ENCODE measurements around the gene DPEP3.
"Not testable (repeated sequence)": the region's sequence is repeated elsewhere in the genome, so short reads cannot be mapped to it uniquely, and the experiment has no call there.

DNA sequence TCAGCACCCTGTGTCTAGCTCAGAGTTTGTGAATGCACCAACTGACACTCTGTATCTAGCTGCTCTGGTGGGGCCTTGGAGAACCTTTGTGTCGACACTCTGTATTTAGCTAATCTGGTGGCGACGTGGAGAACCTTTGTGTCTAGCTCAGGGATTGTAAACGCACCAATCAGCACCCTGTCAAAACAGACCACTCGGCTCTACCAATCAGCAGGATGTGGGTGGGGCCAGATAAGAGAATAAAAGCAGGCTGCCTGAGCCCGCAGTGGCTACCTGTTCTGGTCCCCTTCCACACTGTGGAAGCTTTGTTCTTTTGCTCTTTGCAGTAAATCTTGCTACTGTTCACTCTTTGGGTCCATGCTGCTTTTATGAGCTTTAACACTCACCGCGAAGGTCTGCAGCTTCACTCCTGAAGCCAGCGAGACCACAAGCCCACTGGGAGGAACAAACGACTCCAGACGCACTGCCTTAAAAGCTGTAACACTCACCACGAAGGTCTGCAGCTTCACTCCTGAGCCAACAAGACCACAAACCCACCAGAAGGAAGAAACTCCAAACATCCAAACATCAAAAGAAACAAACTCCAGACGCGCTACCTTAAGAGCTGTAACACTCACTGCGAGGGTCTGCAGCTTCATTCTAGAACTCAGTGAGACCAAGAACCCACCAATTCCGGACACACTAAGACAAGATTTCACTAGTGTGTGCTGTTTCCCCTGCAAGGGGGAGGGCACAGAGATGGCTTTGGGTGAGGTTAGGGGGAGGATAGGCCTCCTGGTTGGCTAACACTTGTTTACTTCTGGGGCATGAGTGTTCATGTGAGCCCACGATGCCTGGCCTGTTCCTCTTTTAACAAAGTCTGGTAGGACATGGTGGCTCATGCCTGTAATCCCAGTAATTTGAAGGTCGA lies 18.7 kb upstream of the DPEP3 start, which contains the start of gene DPEP2:
- not testable (repeated sequence) for TF ChIP-seq POLR2A, POLR2AphosphoS5, EP300 (IDR thresholded peaks at IDR 0.05)
- TF ChIP-seq, protein P1, sequence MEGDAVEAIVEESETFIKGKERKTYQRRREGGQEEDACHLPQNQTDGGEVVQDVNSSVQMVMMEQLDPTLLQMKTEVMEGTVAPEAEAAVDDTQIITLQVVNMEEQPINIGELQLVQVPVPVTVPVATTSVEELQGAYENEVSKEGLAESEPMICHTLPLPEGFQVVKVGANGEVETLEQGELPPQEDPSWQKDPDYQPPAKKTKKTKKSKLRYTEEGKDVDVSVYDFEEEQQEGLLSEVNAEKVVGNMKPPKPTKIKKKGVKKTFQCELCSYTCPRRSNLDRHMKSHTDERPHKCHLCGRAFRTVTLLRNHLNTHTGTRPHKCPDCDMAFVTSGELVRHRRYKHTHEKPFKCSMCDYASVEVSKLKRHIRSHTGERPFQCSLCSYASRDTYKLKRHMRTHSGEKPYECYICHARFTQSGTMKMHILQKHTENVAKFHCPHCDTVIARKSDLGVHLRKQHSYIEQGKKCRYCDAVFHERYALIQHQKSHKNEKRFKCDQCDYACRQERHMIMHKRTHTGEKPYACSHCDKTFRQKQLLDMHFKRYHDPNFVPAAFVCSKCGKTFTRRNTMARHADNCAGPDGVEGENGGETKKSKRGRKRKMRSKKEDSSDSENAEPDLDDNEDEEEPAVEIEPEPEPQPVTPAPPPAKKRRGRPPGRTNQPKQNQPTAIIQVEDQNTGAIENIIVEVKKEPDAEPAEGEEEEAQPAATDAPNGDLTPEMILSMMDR (IDR thresholded peaks at IDR 0.05) = not testable (repeated sequence)

All from stomach (tissue), 4 donors.